ENCODE results near the gene TBC1D21. TPM values are rescaled to one million over a fixed set of nuclear protein-coding genes. Genes with fewer than 3 reads are reported as not detected.

Gene TBC1D21
- total and polyA plus RNA-seq, 10 of the 15 experiments (the other 5 are each of a cell fraction or from before 2014, with no cell fraction given) = not detected

DNA sequence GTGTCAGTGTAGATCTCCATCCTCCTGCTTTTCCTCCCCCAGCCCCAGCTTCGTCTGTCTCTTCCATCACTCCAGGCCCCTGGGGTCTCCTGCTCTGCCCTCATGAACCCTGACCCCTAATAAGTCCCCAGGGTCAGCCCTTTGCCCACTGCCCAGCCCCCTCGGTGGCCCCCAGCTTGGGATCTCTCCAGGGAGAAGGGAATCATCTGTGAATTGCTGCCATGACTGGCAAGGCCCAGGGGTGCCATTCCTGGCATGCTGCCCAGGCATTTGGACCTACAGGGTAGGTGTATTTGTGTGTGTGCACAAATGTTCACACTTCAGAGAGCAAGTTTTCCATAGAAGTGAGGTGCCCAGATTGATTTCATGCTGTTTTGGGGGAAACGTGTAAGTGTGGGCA lies 5.9 kb upstream of the TBC1D21 start:
- TF ChIP-seq, protein P1, sequence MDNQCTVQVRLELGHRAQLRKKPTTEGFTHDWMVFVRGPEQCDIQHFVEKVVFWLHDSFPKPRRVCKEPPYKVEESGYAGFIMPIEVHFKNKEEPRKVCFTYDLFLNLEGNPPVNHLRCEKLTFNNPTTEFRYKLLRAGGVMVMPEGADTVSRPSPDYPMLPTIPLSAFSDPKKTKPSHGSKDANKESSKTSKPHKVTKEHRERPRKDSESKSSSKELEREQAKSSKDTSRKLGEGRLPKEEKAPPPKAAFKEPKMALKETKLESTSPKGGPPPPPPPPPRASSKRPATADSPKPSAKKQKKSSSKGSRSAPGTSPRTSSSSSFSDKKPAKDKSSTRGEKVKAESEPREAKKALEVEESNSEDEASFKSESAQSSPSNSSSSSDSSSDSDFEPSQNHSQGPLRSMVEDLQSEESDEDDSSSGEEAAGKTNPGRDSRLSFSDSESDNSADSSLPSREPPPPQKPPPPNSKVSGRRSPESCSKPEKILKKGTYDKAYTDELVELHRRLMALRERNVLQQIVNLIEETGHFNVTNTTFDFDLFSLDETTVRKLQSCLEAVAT (IDR thresholded peaks at IDR 0.05) = no peak
- TF ChIP-seq TCF7 (IDR thresholded peaks at IDR 0.05; ENCODE audit: borderline replicate concordance) (no peak), FOXK2 (IDR thresholded peaks at IDR 0.05) (no peak), NFIC (IDR thresholded peaks at IDR 0.05; ENCODE audit: low read depth, low read length) (no peak), RFX5 (IDR thresholded peaks at IDR 0.05; ENCODE audit: low read depth, low read length) (no peak), IKZF2 (IDR thresholded peaks at IDR 0.05) (no peak)
- BruUV-seq (replicated peaks) = no TSS peak
- POLR2A ChIA-PET = no interaction called here
- SMC1A ChIA-PET (ENCODE audit: uncharacterized antibody, unreplicated experiment) = no interaction called here
- no peak overlapping the region for H3K4me2 ChIP-seq (ENCODE audit: control insufficient read depth, insufficient read depth)
- 2% methylated on average over 3 of the region's 3 CpGs for WGBS (ENCODE audit: insufficient coverage, insufficient replicate concordance, low lambda C conversion rate, missing lambda C conversion rate)
- in situ Hi-C loops (cut with MboI) (no loop called here), intact Hi-C loops (cut with micrococcal nuclease; ENCODE audit: unreplicated experiment) (no loop called here)
- FAIRE-seq (no peak), ATAC-seq (no peak), DNase-seq (ENCODE audit: low read depth, low spot score) (no peak)
- no peak overlapping the region for H3K4me3 ChIP-seq
- no peaks in the 10 kb centered on the region for H3K36me3 ChIP-seq (ENCODE audit: control insufficient read depth in 2 of 2, insufficient read depth in 2 of 2, low read length in 1 of 2)
- H2AFZ ChIP-seq (ENCODE audit: control insufficient read depth, low read depth, low read length) = no peak overlapping the region
- H3K27ac ChIP-seq (ENCODE audit: control insufficient read depth, insufficient read depth) = no peak overlapping the region
- no peak overlapping the region for H3K9ac ChIP-seq (ENCODE audit: control insufficient read depth, insufficient read depth, low read length)
- H3K79me2 ChIP-seq (ENCODE audit: control insufficient read depth, insufficient read depth, low read length) = no peaks in the 10 kb centered on the region
- no peaks in the 10 kb centered on the region for H3K4me1 ChIP-seq (ENCODE audit: control insufficient read depth, insufficient read depth, low read length)
- CTCF ChIA-PET = interaction anchor here (1.6 kb wide), 1 partner anchor 55 kb away, joined by 3 read pairs; no protein-coding TSS in a partner anchor
- no peaks in the 10 kb centered on the region for H3K9me3 ChIP-seq (replicated peaks; ENCODE audit: control insufficient read depth, insufficient read depth, low read length)
- RAD21 ChIA-PET (ENCODE audit: unreplicated experiment) = no interaction called here
- peaks cover 0 to 3% of the 10 kb centered on the region in 2 experiments; a peak in 2 of 4 replicates for H3K27me3 ChIP-seq (replicated peaks in 1 of 2; ENCODE audit: control insufficient read depth in 2 of 2, insufficient read depth in 2 of 2, low read length in 1 of 2)
- no peaks in the 10 kb centered on the region for H4K20me1 ChIP-seq (ENCODE audit: control insufficient read depth, insufficient read depth)

DNA sequence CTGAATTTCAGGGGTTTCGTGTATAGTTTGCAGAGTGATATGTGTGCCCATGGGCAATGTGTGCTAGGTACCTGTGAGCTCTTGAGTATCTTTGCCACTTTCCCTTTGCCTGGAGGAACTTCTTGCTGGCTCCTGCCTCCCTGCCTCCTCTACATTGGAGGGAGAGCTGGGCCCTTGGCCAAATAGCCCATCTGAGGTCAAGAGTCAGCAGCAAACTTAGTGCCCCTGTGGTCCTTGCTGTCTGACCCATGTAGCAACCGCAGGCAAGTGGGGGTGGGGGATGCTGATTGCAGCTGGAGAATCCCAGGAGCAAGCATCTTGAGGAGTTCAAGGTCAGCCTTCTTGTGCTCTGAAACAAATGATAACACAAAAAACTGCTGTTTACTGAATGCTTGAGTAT lies 5.4 kb upstream of the TBC1D21 start:
- H3K9ac ChIP-seq (ENCODE audit: control insufficient read depth, insufficient read depth, low read length) = no peak overlapping the region
- in situ Hi-C loops (cut with MboI) = no loop called here
- FAIRE-seq = no peak
- WGBS (ENCODE audit: insufficient coverage, insufficient replicate concordance, low lambda C conversion rate, missing lambda C conversion rate) = 0% methylated on average over 2 of the region's 2 CpGs
- no peaks in the 10 kb centered on the region for H4K20me1 ChIP-seq (ENCODE audit: control insufficient read depth, insufficient read depth)
- no peak overlapping the region for H3K27ac ChIP-seq (ENCODE audit: control insufficient read depth, insufficient read depth)
- RAD21 ChIA-PET (ENCODE audit: unreplicated experiment) = no interaction called here
- intact Hi-C loops (cut with micrococcal nuclease; ENCODE audit: unreplicated experiment) = no loop called here
- POLR2A ChIA-PET = no interaction called here
- no peak overlapping the region for H3K4me3 ChIP-seq
- H3K27me3 ChIP-seq (replicated peaks in 1 of 2; ENCODE audit: control insufficient read depth in 2 of 2, insufficient read depth in 2 of 2, low read length in 1 of 2) = peaks cover 3 to 4% of the 10 kb centered on the region in 2 experiments; a peak in 2 of 4 replicates
- no peak for ATAC-seq
- H3K36me3 ChIP-seq (ENCODE audit: control insufficient read depth in 2 of 2, insufficient read depth in 2 of 2, low read length in 1 of 2) = no peaks in the 10 kb centered on the region
- no peak overlapping the region for H3K4me2 ChIP-seq (ENCODE audit: control insufficient read depth, insufficient read depth)
- BruUV-seq (replicated peaks) = no TSS peak
- H3K9me3 ChIP-seq (replicated peaks; ENCODE audit: control insufficient read depth, insufficient read depth, low read length) = no peaks in the 10 kb centered on the region
- CTCF ChIA-PET = interaction anchor here (1.6 kb wide), 1 partner anchor 55 kb away, joined by 3 read pairs; no protein-coding TSS in a partner anchor
- no peaks in the 10 kb centered on the region for H3K79me2 ChIP-seq (ENCODE audit: control insufficient read depth, insufficient read depth, low read length)
- H2AFZ ChIP-seq (ENCODE audit: control insufficient read depth, low read depth, low read length) = no peak overlapping the region
- H3K4me1 ChIP-seq (ENCODE audit: control insufficient read depth, insufficient read depth, low read length) = no peaks in the 10 kb centered on the region
- SMC1A ChIA-PET (ENCODE audit: uncharacterized antibody, unreplicated experiment) = no interaction called here
- DNase-seq (ENCODE audit: low read depth, low spot score) = no peak
- TF ChIP-seq LARP7 (IDR thresholded peaks at IDR 0.05) = no peak
- no peak for TF ChIP-seq SIX5 (IDR thresholded peaks at IDR 0.05; ENCODE audit: low read depth, low read length, severe bottlenecking)
- TF ChIP-seq CBX3 (IDR thresholded peaks at IDR 0.05; ENCODE audit: borderline replicate concordance, low read depth) = no peak
- no peak for TF ChIP-seq NFIC (IDR thresholded peaks at IDR 0.05; ENCODE audit: low read depth, low read length)
- no peak for TF ChIP-seq HDAC6 (IDR thresholded peaks at IDR 0.05; ENCODE audit: unreplicated experiment)
- TF ChIP-seq, protein P2, sequence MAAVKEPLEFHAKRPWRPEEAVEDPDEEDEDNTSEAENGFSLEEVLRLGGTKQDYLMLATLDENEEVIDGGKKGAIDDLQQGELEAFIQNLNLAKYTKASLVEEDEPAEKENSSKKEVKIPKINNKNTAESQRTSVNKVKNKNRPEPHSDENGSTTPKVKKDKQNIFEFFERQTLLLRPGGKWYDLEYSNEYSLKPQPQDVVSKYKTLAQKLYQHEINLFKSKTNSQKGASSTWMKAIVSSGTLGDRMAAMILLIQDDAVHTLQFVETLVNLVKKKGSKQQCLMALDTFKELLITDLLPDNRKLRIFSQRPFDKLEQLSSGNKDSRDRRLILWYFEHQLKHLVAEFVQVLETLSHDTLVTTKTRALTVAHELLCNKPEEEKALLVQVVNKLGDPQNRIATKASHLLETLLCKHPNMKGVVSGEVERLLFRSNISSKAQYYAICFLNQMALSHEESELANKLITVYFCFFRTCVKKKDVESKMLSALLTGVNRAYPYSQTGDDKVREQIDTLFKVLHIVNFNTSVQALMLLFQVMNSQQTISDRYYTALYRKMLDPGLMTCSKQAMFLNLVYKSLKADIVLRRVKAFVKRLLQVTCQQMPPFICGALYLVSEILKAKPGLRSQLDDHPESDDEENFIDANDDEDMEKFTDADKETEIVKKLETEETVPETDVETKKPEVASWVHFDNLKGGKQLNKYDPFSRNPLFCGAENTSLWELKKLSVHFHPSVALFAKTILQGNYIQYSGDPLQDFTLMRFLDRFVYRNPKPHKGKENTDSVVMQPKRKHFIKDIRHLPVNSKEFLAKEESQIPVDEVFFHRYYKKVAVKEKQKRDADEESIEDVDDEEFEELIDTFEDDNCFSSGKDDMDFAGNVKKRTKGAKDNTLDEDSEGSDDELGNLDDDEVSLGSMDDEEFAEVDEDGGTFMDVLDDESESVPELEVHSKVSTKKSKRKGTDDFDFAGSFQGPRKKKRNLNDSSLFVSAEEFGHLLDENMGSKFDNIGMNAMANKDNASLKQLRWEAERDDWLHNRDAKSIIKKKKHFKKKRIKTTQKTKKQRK (IDR thresholded peaks at IDR 0.05; ENCODE audit: low read depth, low read length) = no peak
- TF ChIP-seq, protein P3, sequence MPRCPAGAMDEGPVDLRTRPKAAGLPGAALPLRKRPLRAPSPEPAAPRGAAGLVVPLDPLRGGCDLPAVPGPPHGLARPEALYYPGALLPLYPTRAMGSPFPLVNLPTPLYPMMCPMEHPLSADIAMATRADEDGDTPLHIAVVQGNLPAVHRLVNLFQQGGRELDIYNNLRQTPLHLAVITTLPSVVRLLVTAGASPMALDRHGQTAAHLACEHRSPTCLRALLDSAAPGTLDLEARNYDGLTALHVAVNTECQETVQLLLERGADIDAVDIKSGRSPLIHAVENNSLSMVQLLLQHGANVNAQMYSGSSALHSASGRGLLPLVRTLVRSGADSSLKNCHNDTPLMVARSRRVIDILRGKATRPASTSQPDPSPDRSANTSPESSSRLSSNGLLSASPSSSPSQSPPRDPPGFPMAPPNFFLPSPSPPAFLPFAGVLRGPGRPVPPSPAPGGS (IDR thresholded peaks at IDR 0.05; ENCODE audit: borderline replicate concordance, insufficient read depth, low read depth, low read length, poor library complexity, severe bottlenecking) = no peak
- no peak for TF ChIP-seq BCL11A (IDR thresholded peaks at IDR 0.05; ENCODE audit: low read depth, low read length)
